Activated CD4-positive, alpha-beta T cell treated with anti-CD3 and anti-CD28 coated beads for 24 hours (primary cell): Measurements from ENCODE around the gene NLGN1.
"Not testable (repeated sequence)": the region's sequence is repeated elsewhere in the genome, so short reads cannot be mapped to it uniquely, and the experiment has no call there.

Source experiments
- DNase-seq, 2 donors: peaks; one replicate each; pipeline ENCODE4 v3.0.0-alpha.2; 2020; ENCODE audit warnings: low read depth in 2 of 2

NLGN1 gene

GRCh38 chr3:173397161-173398110 lies at the start of gene NLGN1:
NLGN1 (plus strand) TSS chr3:173397744.
- DNase-seq, result no peak

GRCh38 chr3:173351886-173352285 lies 45.7 kb upstream of the NLGN1 start:
- no peak for DNase-seq

- not testable (repeated sequence) for DNase-seq
Observed at GRCh38 chr3:173353137-173353536, 44.4 kb upstream of the NLGN1 start.

GRCh38 chr3:173354124-173354523 lies 43.4 kb upstream of the NLGN1 start:
- no peak for DNase-seq

GRCh38 chr3:173371848-173372487 lies 25.6 kb upstream of the NLGN1 start:
- DNase-seq, result no peak

- DNase-seq, result no peak
Observed at GRCh38 chr3:173380681-173381080, 16.9 kb upstream of the NLGN1 start.

- DNase-seq, result not testable (repeated sequence)
Observed at GRCh38 chr3:173381936-173382335, 15.6 kb upstream of the NLGN1 start.

GRCh38 chr3:173395073-173395411 lies 2.5 kb upstream of the NLGN1 start:
- no peak for DNase-seq

- DNase-seq, result peak; percentile 7 to 18
Observed at GRCh38 chr3:173395412-173396181, 1.9 kb upstream of the NLGN1 start.

- DNase-seq, result no peak
Observed at GRCh38 chr3:173396191-173397041, 1.1 kb upstream of the NLGN1 start.

GRCh38 chr3:173398111-173398479 lies 551 bp downstream of the NLGN1 start:
- DNase-seq, result no peak

GRCh38 chr3:173399044-173399443 lies 1.5 kb downstream of the NLGN1 start:
- no peak for DNase-seq

GRCh38 chr3:173401369-173401768 lies 3.8 kb downstream of the NLGN1 start:
- no peak for DNase-seq

- no peak for DNase-seq
Observed at GRCh38 chr3:173402656-173403055, 5.1 kb downstream of the NLGN1 start.

GRCh38 chr3:173403376-173403775 lies 5.8 kb downstream of the NLGN1 start:
- DNase-seq, result no peak

- no peak for DNase-seq
Observed at GRCh38 chr3:173404156-173404555, 6.6 kb downstream of the NLGN1 start.

GRCh38 chr3:173410436-173410835 lies 12.9 kb downstream of the NLGN1 start:
- no peak for DNase-seq

GRCh38 chr3:173410849-173411248 lies 13.3 kb downstream of the NLGN1 start:
- no peak for DNase-seq

- no peak for DNase-seq
Observed at GRCh38 chr3:173411375-173411973, 13.9 kb downstream of the NLGN1 start.

- no peak for DNase-seq
Observed at GRCh38 chr3:173416070-173416469, 18.5 kb downstream of the NLGN1 start.

GRCh38 chr3:173429076-173429475 lies 31.5 kb downstream of the NLGN1 start:
- no peak for DNase-seq
